Epithelial cell of proximal tubule (primary cell): ENCODE results near the gene B4GALT2. TPM values are rescaled to one million over a fixed set of nuclear protein-coding genes. Genes with fewer than 3 reads are reported as not detected.

Experiments used
- DNase-seq: peaks from one replicate; pipeline ENCODE4 v3.0.0-alpha.2; 2011; ENCODE audit warnings: low read depth
- H3K4me3 ChIP-seq: 2 replicates; pipeline ENCODE4 v1.5.1; 2011; ENCODE audit warnings: low read depth, mild to moderate bottlenecking, low read length
- CTCF ChIP-seq: conservative IDR thresholded peaks from 2 replicates; pipeline ENCODE4 v1.5.1; 2012; ENCODE audit warnings: low read depth, mild to moderate bottlenecking, low read length
- total RNA-seq: library from RNA; depleted of rRNA; stranded (reverse); fragments of >200 nt; gene quantifications from 2 replicates; pipeline ENCODE4 v1.2.3, GENCODE V29; 2015

The B4GALT2 gene
- total RNA-seq, 1 donor from 2014 or later = 69.5 TPM

- TF ChIP-seq CTCF = no peak
- H3K4me3 ChIP-seq = peak overlapping the region; percentile 3
- DNase-seq = no peak
Observed at GRCh38 chr1:43977376-43978263, 1.4 kb upstream of the B4GALT2 start.

GRCh38 chr1:43978264-43978550, 803 bp upstream of the B4GALT2 start:
- peak overlapping the region; percentile 63 for H3K4me3 ChIP-seq
- no peak for DNase-seq
- no peak for TF ChIP-seq CTCF

- H3K4me3 ChIP-seq = peak overlapping the region; percentile 64
- no peak for DNase-seq
- TF ChIP-seq CTCF = no peak
Observed at GRCh38 chr1:43979261-43979527, 184 bp downstream of the B4GALT2 start.

GRCh38 chr1:43979528-43980254, 681 bp downstream of the B4GALT2 start:
- peak overlapping the region; percentile 64 for H3K4me3 ChIP-seq
- no peak for TF ChIP-seq CTCF
- no peak for DNase-seq

- no peak for TF ChIP-seq CTCF
Observed at GRCh38 chr1:43980255-43981134, 1.5 kb downstream of the B4GALT2 start.

DNA sequence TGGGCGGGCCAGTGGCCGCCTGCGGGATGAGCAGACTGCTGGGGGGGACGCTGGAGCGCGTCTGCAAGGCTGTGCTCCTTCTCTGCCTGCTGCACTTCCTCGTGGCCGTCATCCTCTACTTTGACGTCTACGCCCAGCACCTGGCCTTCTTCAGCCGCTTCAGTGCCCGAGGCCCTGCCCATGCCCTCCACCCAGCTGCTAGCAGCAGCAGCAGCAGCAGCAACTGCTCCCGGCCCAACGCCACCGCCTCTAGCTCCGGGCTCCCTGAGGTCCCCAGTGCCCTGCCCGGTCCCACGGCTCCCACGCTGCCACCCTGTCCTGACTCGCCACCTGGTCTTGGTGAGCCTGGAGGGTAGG, 2.1 kb downstream of the B4GALT2 start:
- DNase-seq = no peak
- no peak for TF ChIP-seq CTCF
- no peak overlapping the region for H3K4me3 ChIP-seq

More at GRCh38 chr1:43980255-43981134, 1.5 kb downstream of the B4GALT2 start:
- H3K4me3 ChIP-seq = peak overlapping the region; percentile 64
- no peak for DNase-seq
